Measurements from ENCODE around the gene FZD10. TPM values are rescaled to one million over a fixed set of nuclear protein-coding genes. Genes with fewer than 3 reads are reported as not detected.

FZD10 gene
- total and polyA plus RNA-seq, 2 of the 4 experiments (the other 2 are of a cell fraction): not detected

DNA sequence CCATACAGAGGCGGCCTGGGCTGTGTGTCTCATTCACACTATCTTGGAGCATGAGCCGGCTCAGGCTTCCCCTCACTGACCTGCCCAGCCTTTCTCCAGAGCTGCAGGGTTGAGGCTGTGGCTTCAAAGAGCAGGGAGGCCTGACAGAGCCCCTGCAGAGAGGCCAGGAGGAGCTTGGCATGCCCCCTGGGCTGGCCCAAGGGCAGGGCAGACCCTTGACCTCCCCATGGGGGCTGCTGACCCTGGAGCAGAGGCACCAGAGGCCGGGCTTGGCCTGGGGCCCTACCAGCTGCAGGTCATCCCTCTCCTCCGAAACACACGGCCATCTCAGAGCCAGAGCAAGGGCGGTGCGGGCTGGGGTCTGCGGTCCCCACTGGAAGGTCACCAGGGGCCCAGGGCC lies 46.6 kb upstream of the FZD10 start:
- intact Hi-C loops (cut with micrococcal nuclease): no loop called here
- no peaks in the 10 kb centered on the region for H3K9me1 ChIP-seq (ENCODE audit: insufficient read depth, low read length)
- ChIA-PET POLR2A (ENCODE audit: unreplicated experiment) (no interaction called here), CTCF (no interaction called here)
- 67% methylated on average over 7 of the region's 8 CpGs; no CpG with 5 or more reads in 1 of the 2 experiments for WGBS, 2 experiments (ENCODE audit: extremely low coverage in 2 of 2, insufficient read length in 1 of 2)
- H3K14ac ChIP-seq (replicated peaks; ENCODE audit: low read depth, low read length): no peak overlapping the region
- H3K4me2 ChIP-seq (ENCODE audit: low read depth, low read length): no peak overlapping the region
- no peak overlapping the region for H4K91ac ChIP-seq (ENCODE audit: insufficient read depth, low read depth, low read length)
- H4K8ac ChIP-seq (ENCODE audit: low read depth in 2 of 2, low read length in 2 of 2): no peak overlapping the region
- H3K4ac ChIP-seq (ENCODE audit: low read depth, low read length): no peak overlapping the region
- H3K23ac ChIP-seq (ENCODE audit: low read depth, low read length): no peak overlapping the region
- DNase-seq: no peak
- no peaks in the 10 kb centered on the region for H3K27me3 ChIP-seq (ENCODE audit: control insufficient read depth, insufficient read depth, low read length)
- no peaks in the 10 kb centered on the region for H3K36me3 ChIP-seq (ENCODE audit: control insufficient read depth, insufficient read depth, low read length)
- H2BK20ac ChIP-seq (ENCODE audit: low read depth, low read length): no peak overlapping the region
- H3K9ac ChIP-seq (ENCODE audit: low read depth, low read length): no peak overlapping the region
- H3K27ac ChIP-seq (ENCODE audit: insufficient read depth, low read length): no peak overlapping the region
- dilution Hi-C loops (cut with HindIII; ENCODE audit: low sequenced_read_pairs, unreplicated experiment): no loop called here
- no peak for ATAC-seq (ENCODE audit: low read depth)
- no peak overlapping the region for H2AK9ac ChIP-seq (replicated peaks; ENCODE audit: low read depth, low read length, poor library complexity)
- in situ Hi-C loops (cut with MboI; ENCODE audit: low sequenced_read_pairs): no loop called here
- no peaks in the 10 kb centered on the region for H3K79me1 ChIP-seq (ENCODE audit: low read depth in 1 of 2, low read length in 2 of 2)
- no peak overlapping the region for H3K18ac ChIP-seq (ENCODE audit: low read depth, low read length)
- H3K9me3 ChIP-seq (ENCODE audit: control insufficient read depth, insufficient read depth, low read length): peaks cover 55% of the 10 kb centered on the region
- no peak overlapping the region for H2AK5ac ChIP-seq (ENCODE audit: low read depth, low read length)
- H2BK15ac ChIP-seq (ENCODE audit: low read depth, low read length): no peak overlapping the region
- H3K4me1 ChIP-seq (ENCODE audit: control insufficient read depth, insufficient read depth, low read length): no peaks in the 10 kb centered on the region
- no peak overlapping the region for H2AFZ ChIP-seq (replicated peaks; ENCODE audit: low read length, poor library complexity)
- TF ChIP-seq, protein P1, sequence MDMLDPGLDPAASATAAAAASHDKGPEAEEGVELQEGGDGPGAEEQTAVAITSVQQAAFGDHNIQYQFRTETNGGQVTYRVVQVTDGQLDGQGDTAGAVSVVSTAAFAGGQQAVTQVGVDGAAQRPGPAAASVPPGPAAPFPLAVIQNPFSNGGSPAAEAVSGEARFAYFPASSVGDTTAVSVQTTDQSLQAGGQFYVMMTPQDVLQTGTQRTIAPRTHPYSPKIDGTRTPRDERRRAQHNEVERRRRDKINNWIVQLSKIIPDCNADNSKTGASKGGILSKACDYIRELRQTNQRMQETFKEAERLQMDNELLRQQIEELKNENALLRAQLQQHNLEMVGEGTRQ (IDR thresholded peaks at IDR 0.05; ENCODE audit: low read depth, low read length): no peak
- TF ChIP-seq SMC3 (IDR thresholded peaks at IDR 0.05; ENCODE audit: low read depth, low read length): no peak
- TF ChIP-seq MAZ (IDR thresholded peaks at IDR 0.05; ENCODE audit: borderline replicate concordance, low read depth, low read length): no peak
- no peak for TF ChIP-seq CHD1 (IDR thresholded peaks at IDR 0.05; ENCODE audit: low read depth, low read length)
- TF ChIP-seq, protein P2, sequence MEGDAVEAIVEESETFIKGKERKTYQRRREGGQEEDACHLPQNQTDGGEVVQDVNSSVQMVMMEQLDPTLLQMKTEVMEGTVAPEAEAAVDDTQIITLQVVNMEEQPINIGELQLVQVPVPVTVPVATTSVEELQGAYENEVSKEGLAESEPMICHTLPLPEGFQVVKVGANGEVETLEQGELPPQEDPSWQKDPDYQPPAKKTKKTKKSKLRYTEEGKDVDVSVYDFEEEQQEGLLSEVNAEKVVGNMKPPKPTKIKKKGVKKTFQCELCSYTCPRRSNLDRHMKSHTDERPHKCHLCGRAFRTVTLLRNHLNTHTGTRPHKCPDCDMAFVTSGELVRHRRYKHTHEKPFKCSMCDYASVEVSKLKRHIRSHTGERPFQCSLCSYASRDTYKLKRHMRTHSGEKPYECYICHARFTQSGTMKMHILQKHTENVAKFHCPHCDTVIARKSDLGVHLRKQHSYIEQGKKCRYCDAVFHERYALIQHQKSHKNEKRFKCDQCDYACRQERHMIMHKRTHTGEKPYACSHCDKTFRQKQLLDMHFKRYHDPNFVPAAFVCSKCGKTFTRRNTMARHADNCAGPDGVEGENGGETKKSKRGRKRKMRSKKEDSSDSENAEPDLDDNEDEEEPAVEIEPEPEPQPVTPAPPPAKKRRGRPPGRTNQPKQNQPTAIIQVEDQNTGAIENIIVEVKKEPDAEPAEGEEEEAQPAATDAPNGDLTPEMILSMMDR (conservative IDR thresholded peaks at IDR 0.05; ENCODE audit: low read depth, low read length): no peak
- TF ChIP-seq MAFK (IDR thresholded peaks at IDR 0.05; ENCODE audit: low read depth, low read length): no peak
- TF ChIP-seq RAD21 (IDR thresholded peaks at IDR 0.05; ENCODE audit: low read length): no peak
- TF ChIP-seq, protein P3, sequence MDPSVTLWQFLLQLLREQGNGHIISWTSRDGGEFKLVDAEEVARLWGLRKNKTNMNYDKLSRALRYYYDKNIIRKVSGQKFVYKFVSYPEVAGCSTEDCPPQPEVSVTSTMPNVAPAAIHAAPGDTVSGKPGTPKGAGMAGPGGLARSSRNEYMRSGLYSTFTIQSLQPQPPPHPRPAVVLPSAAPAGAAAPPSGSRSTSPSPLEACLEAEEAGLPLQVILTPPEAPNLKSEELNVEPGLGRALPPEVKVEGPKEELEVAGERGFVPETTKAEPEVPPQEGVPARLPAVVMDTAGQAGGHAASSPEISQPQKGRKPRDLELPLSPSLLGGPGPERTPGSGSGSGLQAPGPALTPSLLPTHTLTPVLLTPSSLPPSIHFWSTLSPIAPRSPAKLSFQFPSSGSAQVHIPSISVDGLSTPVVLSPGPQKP (IDR thresholded peaks at IDR 0.05; ENCODE audit: borderline replicate concordance, low read depth, low read length): no peak
- TF ChIP-seq BHLHE40 (IDR thresholded peaks at IDR 0.05; ENCODE audit: low read depth, low read length): no peak
- BruUV-seq (replicated peaks): no TSS peak
- H4K20me1 ChIP-seq (ENCODE audit: insufficient read depth, low read length): no peaks in the 10 kb centered on the region
- H2BK5ac ChIP-seq (ENCODE audit: low read depth, low read length, poor library complexity, severe bottlenecking): no peak overlapping the region
- H3K4me3 ChIP-seq (ENCODE audit: insufficient read depth, low read depth, low read length): no peak overlapping the region
- no peak overlapping the region for H4K5ac ChIP-seq (ENCODE audit: low read depth, low read length)
- H2BK120ac ChIP-seq (ENCODE audit: low read depth, low read length): no peak overlapping the region
- no peak overlapping the region for H3K56ac ChIP-seq (ENCODE audit: extremely low read depth, insufficient read depth, low read length)

Measured in IMR-90 (cell line).